Fibroblast of skin of left quadriceps (primary cell): ENCODE measurements around the gene TMEM100.

Experiments used
- DNase-seq, 2 experiments: peaks; one replicate each; pipeline ENCODE4 v3.0.0-alpha.2; 2013; ENCODE audit warnings: low read depth in 2 of 2

The TMEM100 gene

DNA sequence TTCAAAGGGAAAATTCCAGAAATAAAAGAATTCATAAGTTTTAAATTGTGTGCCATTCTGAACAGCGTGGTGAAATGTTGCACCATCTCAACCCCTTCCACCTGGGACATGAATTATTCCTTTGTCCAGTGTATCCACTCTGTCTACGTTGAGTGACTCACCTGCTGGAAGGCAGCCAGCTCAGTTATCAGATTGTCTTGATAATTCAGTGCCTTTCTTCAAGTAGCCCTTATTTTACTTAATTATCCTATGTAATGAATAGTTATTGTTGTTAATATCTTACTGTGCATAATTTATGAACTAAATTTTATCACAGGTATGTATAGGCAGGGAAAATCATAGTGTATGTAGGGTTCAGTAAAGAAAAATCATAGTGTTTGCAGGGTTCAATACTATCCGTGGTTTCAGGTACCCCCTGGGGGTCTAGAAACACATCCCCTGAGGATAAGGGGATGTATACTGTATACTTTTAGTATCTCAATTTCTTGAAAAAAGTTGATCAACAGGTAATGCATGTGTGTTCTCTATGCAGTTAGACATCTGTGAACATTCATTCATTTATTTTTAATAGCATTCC, 20.5 kb upstream of the TMEM100 start:
- no peak for DNase-seq

DNA sequence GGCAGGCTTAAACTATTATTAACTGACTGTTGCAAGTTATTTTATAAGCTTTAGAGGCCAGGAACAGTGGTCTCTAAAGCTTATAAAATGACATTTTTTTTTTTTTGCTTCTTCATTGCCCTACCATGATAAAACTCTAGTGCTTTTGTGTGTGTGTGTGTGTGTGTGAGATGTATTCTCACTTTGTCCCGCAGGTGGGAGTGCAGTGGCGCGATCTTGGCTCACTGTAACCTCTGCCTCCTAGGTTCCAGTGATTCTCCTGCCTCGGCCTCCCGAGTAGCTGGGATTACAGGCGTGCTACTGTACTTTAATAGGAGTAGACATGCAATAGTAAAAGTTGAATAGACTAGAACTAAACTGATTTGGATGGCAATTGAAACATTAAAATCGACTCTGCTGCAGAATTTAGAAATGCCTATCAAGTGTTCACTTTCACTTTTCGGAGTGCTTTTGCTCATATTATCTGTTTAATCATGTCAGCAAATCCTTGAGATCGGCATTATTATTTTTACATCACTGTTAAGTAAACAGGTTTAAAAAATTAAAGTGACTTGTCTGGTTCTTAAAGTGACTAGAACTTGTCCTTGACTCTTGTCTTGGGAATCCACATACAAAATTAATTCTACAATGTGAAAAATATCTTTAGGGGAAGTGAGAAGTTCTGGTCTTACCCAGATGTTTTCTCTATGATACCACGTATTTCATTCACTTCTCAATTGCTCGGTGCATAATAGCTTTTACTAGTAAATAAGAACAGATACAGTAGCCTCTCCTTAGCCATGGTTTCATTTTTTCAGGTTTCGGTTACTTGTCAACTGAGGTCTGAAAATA, 19.8 kb upstream of the TMEM100 start:
- DNase-seq: no peak

DNA sequence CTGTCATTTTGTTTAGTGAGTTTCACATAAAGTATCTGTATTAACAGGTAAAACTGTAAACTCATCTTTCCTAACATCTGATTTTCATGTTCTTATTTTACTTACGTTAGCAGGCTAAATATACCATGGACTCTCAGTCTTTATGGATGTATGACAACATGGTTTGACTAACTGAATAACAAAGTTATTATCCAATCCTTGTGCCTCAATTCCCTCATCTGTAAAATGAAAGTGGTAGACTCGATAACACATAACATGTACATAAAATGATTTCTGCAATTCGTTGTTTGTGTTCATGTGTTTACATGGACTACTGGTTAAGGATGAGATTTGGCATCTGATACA, 18.7 kb upstream of the TMEM100 start:
- no peak for DNase-seq

DNA sequence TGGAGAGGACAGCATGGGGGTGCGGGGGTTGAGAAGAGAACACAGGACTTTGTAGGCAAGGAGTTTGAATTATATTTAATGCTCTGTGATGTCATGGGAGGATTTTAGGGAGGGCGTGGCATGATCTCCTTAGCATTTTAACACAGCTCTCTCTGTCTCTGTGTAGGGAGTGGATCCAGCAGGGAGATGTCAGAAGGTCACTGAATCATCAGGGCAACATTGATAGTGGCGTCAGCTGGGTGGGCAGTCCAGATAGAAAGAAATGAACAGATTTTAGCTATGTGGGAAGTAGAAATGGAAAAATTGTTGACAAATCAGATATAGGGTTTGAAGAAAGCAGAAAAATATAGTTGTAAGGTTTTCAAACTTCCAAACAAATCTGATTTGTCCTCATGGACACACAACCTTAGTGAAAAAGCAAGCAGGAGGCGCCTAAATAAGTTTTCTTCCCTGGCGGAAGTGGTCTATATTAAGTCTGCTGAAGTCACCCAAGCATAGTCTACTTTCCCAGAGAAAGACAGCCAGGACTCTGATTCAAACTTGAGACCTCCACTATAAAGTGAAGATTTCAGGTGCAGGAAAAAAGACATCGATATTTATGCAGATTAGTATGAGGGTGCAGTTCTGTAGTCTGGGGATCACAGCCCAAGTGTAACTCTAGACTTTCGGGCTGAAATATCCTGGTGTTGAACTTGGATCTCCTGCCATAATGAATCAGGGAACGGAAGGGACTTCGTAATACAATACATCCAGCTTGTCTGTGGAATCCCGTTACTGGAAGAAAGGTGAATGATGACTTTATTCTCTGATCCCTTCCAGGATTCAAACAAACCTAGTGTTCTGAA, 18.1 kb upstream of the TMEM100 start:
- no peak for DNase-seq

GRCh38 chr17:55737976-55738501, 15.4 kb upstream of the TMEM100 start:
- no peak for DNase-seq

GRCh38 chr17:55735731-55736405, 13.2 kb upstream of the TMEM100 start:
- DNase-seq: peak in 1 of 2 experiments; percentile 26

DNA sequence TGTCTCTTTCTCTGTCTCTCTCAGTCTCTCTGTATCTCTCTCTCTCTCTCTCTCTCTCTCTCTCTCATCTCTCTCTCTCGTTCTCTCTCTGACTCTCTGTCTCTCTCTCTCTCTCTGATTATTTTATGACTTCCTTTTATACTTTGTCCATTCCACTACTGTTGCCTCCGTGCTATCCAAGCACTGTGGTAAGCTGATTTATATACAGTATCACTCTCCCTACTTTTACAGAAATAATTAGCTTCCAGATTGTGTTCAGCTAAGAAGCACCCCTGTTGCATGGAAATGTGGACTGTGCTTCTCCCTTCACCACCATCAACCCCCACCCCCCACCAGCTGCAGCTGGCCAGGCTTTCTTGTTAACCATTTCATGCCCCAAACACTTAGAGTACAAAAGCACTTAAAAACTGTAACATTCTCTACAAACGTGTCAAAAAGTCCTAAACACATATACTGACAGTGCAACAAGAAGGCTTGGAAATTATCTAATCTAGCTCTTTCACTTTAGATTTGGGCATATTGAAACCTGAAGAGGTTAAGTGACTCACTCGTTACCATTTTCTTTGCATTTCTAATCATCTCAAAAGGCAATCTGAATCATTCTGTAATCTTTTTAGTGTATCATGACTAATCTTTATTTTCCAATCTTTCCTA, 11.6 kb upstream of the TMEM100 start:
- DNase-seq: no peak

- no peak for DNase-seq
These were observed 9.1 kb upstream of the TMEM100 start for GRCh38 chr17:55731586-55732250.

DNA sequence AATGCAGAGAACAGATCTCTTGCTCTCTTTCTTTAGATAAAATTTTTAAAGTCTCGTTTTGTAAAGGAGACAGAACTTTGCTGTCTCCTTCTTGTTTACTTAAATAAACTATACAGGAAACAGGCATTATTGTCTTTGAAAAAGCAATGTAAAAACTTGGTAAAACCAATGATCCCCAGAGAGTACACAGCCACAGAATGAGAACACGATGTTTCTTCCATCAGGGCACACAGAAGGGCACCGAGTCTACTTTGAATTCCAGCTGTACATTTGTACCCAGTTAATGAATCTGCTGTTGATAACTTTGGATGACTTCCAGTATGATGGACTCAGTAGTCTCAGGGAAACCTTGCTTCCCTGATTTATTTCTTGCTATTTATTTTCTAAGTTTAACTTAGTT, 8.1 kb upstream of the TMEM100 start:
- no peak for DNase-seq

GRCh38 chr17:55730380-55730779, 7.7 kb upstream of the TMEM100 start:
- DNase-seq: no peak

DNA sequence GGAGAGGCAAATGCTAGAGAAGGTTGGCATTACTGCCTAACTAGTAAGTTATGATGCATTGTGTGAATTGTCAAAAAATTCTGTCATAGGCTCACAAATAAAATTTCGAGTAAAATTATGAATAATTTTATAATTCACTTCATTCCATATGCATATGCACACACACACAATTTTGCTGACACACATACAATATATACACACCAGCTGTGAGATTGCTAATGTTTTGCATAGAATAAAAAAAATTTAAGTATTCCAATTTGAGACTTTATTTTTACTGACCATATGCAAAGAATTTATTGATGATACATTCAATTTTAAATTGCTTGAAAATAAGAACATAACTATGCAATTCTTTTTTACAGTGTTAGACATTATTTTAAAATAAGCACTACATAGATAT, 6.8 kb upstream of the TMEM100 start:
- DNase-seq: no peak

- no peak for DNase-seq
These were observed 6.2 kb upstream of the TMEM100 start for GRCh38 chr17:55728833-55729232.

- no peak for DNase-seq
These were observed 5.7 kb upstream of the TMEM100 start for GRCh38 chr17:55728361-55728760.

GRCh38 chr17:55727920-55728319, 5.3 kb upstream of the TMEM100 start:
- DNase-seq: no peak

GRCh38 chr17:55727275-55727674, 4.6 kb upstream of the TMEM100 start:
- DNase-seq: no peak

DNA sequence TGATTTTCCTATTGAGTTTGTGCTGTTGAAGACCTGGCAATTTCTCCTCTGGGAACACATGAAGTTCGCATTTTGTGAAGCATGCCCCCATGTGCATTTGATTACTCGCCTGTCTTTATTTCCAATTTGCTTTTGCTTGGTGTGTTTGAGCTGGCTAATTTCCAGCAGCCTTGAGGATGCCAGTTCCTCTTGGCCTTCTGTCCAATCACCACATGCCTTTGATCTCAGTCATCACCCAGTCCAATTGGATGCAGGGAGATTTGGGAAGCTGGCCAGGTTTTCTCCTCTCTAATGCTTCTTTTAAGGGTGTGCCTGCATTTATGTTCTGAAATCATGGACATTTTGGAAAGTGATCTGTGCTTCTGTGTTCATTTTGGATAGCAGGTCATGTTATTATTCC, 3.8 kb upstream of the TMEM100 start:
- peak; percentile 97 for DNase-seq

DNA sequence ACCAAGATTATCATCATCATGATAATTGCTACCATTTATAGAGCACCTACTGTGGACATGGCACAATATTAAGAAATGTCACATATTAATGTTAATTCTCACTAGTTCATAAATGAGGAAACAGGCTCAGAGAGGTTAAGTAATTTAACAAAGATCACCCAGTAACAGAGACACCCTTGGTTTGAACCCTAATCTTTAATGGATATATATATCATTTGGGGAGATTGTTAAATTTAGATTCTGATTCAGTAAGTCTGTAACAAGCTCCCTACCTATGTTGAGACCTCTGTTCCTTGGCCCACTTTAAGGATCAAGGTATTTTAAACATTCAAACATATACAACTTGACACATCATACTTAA, 804 bp upstream of the TMEM100 start:
- no peak for DNase-seq

DNA sequence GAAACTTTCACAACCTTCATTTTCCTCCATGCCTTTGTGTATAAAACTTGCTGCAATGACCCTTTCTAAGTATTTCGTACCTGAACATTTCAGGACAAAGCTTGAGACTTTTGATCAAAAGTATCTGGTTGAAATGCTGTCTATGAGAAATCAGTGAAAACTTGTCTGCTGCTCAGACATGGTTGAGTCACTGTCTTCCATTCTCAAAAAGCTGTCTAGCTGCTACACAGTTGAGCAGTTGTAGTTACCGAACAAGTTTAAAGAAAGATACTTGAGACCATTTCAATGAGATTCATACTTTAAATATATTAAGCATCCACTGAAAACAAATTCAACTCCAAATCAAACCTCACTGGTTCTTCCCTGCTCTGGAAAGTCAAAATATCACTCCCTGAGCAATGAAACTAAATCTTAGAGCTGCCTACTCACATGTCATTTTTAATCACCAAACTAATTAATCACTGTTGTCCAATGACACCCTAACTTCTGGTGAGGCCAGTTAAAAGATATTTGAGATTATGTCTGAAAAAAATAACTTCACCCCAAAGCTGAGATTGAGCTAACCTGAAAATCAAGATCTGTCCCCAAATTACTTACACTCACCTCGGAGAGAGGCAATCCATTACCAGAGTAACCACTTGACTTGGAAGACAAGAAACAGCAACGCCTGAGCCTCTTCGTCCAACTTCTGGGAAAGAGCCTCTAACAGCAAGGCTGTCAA, 488 bp downstream of the TMEM100 start:
- DNase-seq: no peak

DNA sequence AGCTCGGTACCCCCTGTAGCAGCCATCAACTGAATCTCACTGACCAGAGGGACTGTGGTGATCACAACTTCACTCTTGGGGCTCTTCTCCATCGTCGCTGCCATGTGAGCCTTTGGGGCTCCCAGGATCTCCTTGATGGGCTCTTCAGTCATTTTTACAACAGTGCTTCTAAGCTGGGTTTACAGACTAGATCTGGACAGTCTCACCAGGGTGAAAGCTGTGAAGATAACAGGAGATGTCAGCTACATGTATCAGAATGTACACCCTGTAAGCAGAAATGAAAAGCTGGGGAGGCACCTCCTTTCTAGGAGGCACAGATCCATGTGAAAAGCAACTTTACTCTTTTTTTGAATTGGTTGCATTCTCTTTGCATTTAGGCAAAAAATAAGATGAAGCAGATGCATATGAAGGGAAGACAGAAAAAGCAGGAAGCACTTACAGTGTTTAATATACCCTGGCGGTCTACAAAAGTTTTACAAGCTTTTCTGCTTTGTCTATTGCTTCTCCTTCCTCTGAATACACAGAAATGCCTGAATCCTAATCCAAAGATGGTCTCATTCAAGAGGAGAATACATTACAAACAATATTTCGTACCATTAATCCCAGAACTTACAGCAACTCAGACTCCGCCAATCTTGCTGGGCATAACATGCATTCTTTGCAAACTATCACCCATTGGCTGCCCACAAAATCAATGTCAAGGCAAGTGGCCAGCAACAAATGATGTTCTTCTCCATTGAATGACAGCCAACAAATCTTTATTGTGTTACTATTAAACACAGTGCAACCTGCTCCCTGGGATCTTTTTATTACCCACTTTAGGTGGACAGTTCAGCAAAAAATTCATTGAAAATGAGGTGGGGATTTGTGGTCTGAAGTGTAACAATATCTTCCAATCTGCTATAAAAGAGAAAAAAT, 1.5 kb downstream of the TMEM100 start:
- DNase-seq: no peak
